Ovary (tissue), 3 donors: ENCODE results near the gene SUB1.

ENCODE experiments used
- POLR2A ChIP-seq: fragments of 450-650 bp; IDR thresholded peaks from one replicate; pipeline ENCODE4 v1.6.1; 2017; ENCODE audit warnings: antibody characterized with exemption, mild to moderate bottlenecking, moderate library complexity
- TF ChIP-seq, protein P1 (sequence below), 3 donors: fragments of 450-650 bp in 2 of 3; fragments of 200-600 bp in 1 of 3; IDR thresholded peaks; one replicate each; pipeline versions ENCODE4 v1.5.1 to v1.8.0; 2016 to 2022; ENCODE audit warnings: antibody characterized with exemption in 3 of 3, mild to moderate bottlenecking in 1 of 3
- donor health status: DM: no; HTN: no; CAD: no.

DNA sequence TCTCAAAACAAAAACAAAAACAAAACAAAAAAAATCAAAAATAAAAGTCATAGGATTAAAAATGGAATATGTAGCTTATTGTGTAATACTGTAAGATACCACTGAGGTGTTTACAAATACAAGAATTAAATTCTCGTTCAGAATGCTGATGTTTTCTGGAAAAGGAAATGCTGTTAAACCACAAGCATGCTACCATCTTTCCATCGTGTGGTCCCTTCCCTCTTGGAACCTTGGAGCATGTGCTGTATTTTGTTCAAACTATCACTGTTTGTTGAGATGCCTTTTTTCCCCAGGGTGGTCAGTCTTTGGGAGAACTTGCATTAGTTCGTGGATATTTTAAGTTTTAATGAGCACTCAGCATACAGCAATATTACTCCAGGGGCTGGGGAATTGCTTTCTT is 39.7 kb downstream of the SUB1 start:
- no peak for TF ChIP-seq POLR2A
- TF ChIP-seq, protein P1, sequence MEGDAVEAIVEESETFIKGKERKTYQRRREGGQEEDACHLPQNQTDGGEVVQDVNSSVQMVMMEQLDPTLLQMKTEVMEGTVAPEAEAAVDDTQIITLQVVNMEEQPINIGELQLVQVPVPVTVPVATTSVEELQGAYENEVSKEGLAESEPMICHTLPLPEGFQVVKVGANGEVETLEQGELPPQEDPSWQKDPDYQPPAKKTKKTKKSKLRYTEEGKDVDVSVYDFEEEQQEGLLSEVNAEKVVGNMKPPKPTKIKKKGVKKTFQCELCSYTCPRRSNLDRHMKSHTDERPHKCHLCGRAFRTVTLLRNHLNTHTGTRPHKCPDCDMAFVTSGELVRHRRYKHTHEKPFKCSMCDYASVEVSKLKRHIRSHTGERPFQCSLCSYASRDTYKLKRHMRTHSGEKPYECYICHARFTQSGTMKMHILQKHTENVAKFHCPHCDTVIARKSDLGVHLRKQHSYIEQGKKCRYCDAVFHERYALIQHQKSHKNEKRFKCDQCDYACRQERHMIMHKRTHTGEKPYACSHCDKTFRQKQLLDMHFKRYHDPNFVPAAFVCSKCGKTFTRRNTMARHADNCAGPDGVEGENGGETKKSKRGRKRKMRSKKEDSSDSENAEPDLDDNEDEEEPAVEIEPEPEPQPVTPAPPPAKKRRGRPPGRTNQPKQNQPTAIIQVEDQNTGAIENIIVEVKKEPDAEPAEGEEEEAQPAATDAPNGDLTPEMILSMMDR (IDR thresholded peaks at IDR 0.05): no peak
